GM12872 (cell line): Measurements from ENCODE around the gene CUEDC1.

Experiments
- CTCF ChIP-seq: IDR thresholded peaks from 3 replicates; pipeline ENCODE4 v1.5.1; 2011; ENCODE audit warnings: low read depth, mild to moderate bottlenecking, low read length, moderate library complexity; ENCODE audit not compliant: insufficient read depth

The CUEDC1 gene

DNA sequence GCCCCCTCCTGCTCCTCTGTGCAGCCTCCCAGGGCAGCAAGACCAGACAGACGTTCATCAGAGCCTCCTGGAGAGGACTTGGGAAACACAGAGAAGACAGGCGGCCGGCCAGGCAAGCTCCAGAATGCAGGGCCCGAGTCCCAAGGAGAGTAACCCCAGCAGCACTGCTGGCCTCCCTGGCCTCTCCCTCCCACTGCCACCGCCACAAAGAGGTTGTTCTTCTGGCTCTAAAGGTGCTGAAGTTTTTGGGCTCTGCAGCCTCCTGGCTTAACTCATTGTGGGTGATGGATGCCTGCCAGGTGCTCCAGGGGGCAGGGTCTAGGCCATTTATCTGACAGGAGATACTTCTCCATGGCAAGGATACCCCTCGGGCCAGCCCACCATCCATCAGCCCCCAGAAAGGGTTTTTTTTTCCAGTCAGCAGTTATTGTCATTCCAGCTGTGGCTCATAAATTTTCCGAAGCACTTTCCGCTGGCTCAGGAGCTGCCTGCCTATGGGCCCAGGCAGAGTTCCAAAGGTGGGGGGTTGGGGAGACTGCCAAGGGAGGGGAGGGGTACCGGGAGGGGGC lies 73.3 kb downstream of the CUEDC1 start:
- TF ChIP-seq CTCF: no peak

DNA sequence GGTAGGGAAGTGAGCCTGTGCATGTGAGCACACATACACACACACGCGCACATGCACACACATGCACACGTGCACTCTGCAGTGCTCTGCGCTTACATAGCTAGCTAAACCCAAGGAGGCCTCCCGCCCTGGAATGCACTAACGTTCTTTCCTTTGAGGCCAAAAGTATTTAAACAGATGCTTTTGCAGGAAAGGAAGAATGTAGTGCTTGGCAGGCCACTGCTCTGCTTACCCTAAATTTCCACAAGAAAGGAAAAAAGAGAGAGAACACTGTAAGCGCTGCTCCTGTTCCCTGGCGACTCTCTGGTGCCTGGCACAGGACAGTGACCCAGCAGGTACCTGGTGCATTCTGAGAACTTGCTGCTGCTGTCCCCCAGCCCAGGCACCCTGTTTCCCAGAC lies 74.1 kb downstream of the CUEDC1 start:
- TF ChIP-seq CTCF: no peak

- TF ChIP-seq CTCF: no peak
Observed at GRCh38 chr17:57880086-57880456, 75.1 kb downstream of the CUEDC1 start.

- TF ChIP-seq CTCF: no peak
Observed at GRCh38 chr17:57879437-57880085, 75.7 kb downstream of the CUEDC1 start.

DNA sequence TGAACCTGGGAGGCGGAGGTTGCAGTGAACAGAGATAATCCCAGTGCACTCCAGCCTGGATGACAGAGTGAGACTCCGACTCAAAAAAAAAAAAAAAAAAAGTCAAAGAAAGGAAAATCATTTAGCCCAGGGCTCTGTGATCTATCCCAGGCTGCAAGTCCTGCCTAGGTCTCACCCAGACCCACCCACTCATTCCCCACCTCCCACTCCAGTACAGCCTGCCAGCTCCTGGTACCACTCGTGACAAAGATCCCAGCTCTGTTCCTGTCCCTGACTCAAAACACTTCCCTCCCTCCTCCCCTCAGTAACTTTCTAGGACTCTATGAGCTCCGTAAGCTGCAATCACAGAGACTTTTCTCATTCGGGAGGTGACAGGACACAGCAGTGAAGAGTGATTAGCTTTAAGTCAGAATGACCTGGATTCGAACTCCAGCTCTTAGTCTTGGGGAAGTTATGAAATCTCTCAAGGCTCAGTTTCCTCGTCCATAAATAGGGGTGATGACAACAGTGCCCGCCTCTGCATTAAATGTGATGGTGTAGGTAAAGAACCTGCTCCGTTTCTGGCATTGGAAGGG lies 77.3 kb downstream of the CUEDC1 start:
- no peak for TF ChIP-seq CTCF

GRCh38 chr17:57876866-57877237 lies 78.4 kb downstream of the CUEDC1 start:
- TF ChIP-seq CTCF: no peak

- TF ChIP-seq CTCF: no peak
Observed at GRCh38 chr17:57876023-57876865, 79.0 kb downstream of the CUEDC1 start.
